HUDEP-2 (cell line): ENCODE data around the gene NDUFB11.

ENCODE experiments used
- DNase-seq, 76 experiments: peaks; one replicate each; lab custom pipeline; 2025; ENCODE audit not compliant: unreplicated experiment in 76 of 76; lab: John Stamatoyannopoulos, UW

Gene NDUFB11

GRCh38 chrX:47093248-47093647 lies 51.3 kb downstream of the NDUFB11 start:
- peak in 4 of 76 experiments; percentile 0 to 9 (median 2) for DNase-seq
